NCI-H82 (cell line): Measurements from ENCODE around the gene ACVR1.
A peak's percentile ranks its signal among the peaks of the same experiment; 100 is the strongest.
"Not testable (repeated sequence)": the region's sequence is repeated elsewhere in the genome, so short reads cannot be mapped to it uniquely, and the experiment has no call there.

Experiments
- DNase-seq: peaks from one replicate; lab custom pipeline; 2025; lab: John Stamatoyannopoulos, UW

The ACVR1 gene

GRCh38 chr2:157826644-157827043, 49.5 kb downstream of the ACVR1 start:
- not testable (repeated sequence) for DNase-seq

GRCh38 chr2:157825885-157826284, 50.2 kb downstream of the ACVR1 start:
- DNase-seq, result peak; percentile 78

GRCh38 chr2:157822993-157823392, 53.1 kb downstream of the ACVR1 start:
- DNase-seq, result no peak

GRCh38 chr2:157822533-157822932, 53.6 kb downstream of the ACVR1 start:
- DNase-seq, result no peak

- DNase-seq, result no peak
Measured at GRCh38 chr2:157821519-157822131, 54.5 kb downstream of the ACVR1 start.

- no peak for DNase-seq
Measured at GRCh38 chr2:157820193-157820592, 55.9 kb downstream of the ACVR1 start.

- DNase-seq, result no peak
Measured at GRCh38 chr2:157819761-157820160, 56.4 kb downstream of the ACVR1 start.

GRCh38 chr2:157818227-157818626, 57.9 kb downstream of the ACVR1 start:
- DNase-seq, result no peak

- DNase-seq, result no peak
Measured at GRCh38 chr2:157815421-157815820, 60.7 kb downstream of the ACVR1 start.

GRCh38 chr2:157813467-157813866, 62.7 kb downstream of the ACVR1 start:
- DNase-seq, result no peak

- no peak for DNase-seq
Measured at GRCh38 chr2:157810037-157810436, 66.1 kb downstream of the ACVR1 start.

GRCh38 chr2:157809212-157809611, 66.9 kb downstream of the ACVR1 start:
- no peak for DNase-seq

GRCh38 chr2:157808421-157808820, 67.7 kb downstream of the ACVR1 start:
- DNase-seq, result no peak

GRCh38 chr2:157806426-157807077, 69.6 kb downstream of the ACVR1 start:
- no peak for DNase-seq

- no peak for DNase-seq
Measured at GRCh38 chr2:157805519-157805918, 70.6 kb downstream of the ACVR1 start.

GRCh38 chr2:157804355-157804754, 71.8 kb downstream of the ACVR1 start:
- DNase-seq, result no peak

- DNase-seq, result no peak
Measured at GRCh38 chr2:157803952-157804351, 72.2 kb downstream of the ACVR1 start.

GRCh38 chr2:157803476-157803875, 72.7 kb downstream of the ACVR1 start:
- DNase-seq, result no peak

GRCh38 chr2:157800838-157801495, 75.2 kb downstream of the ACVR1 start:
- DNase-seq, result no peak

- no peak for DNase-seq
Measured at GRCh38 chr2:157793053-157793612, 83.0 kb downstream of the ACVR1 start.

- DNase-seq, result no peak
Measured at GRCh38 chr2:157792335-157793052, 83.6 kb downstream of the ACVR1 start.

GRCh38 chr2:157790780-157791179, 85.3 kb downstream of the ACVR1 start:
- no peak for DNase-seq
